GM20431 (cell line): ENCODE data around the gene ASB2.

ENCODE experiments used
- in situ Hi-C: fragments of 300-500 bp; cut with MseI, MboI; formaldehyde crosslinking; loops from one replicate; pipeline ENCODE4 v1.15.0; 2020; ENCODE audit warnings: low sequenced_read_pairs; ENCODE audit not compliant: unreplicated experiment

The ASB2 gene

GRCh38 chr14:93982230-93983007 is 6.0 kb upstream of the ASB2 start:
- in situ Hi-C loops: no loop called here

- in situ Hi-C loops: no loop called here
These were observed 5.2 kb upstream of the ASB2 start for GRCh38 chr14:93981316-93982229.

GRCh38 chr14:93980456-93981201 is 4.3 kb upstream of the ASB2 start:
- in situ Hi-C loops: no loop called here

GRCh38 chr14:93978735-93979134 is 2.4 kb upstream of the ASB2 start:
- in situ Hi-C loops: no loop called here

- in situ Hi-C loops: no loop called here
These were observed 1.6 kb upstream of the ASB2 start for GRCh38 chr14:93977790-93978581.

- in situ Hi-C loops: no loop called here
These were observed 801 bp upstream of the ASB2 start for GRCh38 chr14:93977171-93977570.

- in situ Hi-C loops: no loop called here
These were observed 436 bp downstream of the ASB2 start for GRCh38 chr14:93975791-93976476.

- in situ Hi-C loops: no loop called here
These were observed 1.5 kb downstream of the ASB2 start for GRCh38 chr14:93974833-93975232.

- in situ Hi-C loops: no loop called here
These were observed 2.1 kb downstream of the ASB2 start for GRCh38 chr14:93974299-93974698.

GRCh38 chr14:93973607-93974006 is 2.8 kb downstream of the ASB2 start:
- in situ Hi-C loops: no loop called here

- in situ Hi-C loops: no loop called here
These were observed 3.7 kb downstream of the ASB2 start for GRCh38 chr14:93972618-93973205.

- in situ Hi-C loops: no loop called here
These were observed 4.7 kb downstream of the ASB2 start for GRCh38 chr14:93971635-93972027.

GRCh38 chr14:93970965-93971634 is 5.3 kb downstream of the ASB2 start:
- in situ Hi-C loops: no loop called here

GRCh38 chr14:93970585-93970964 is 5.8 kb downstream of the ASB2 start:
- in situ Hi-C loops: no loop called here

GRCh38 chr14:93969082-93969828 is 7.1 kb downstream of the ASB2 start:
- in situ Hi-C loops: no loop called here

- in situ Hi-C loops: no loop called here
These were observed 8.6 kb downstream of the ASB2 start for GRCh38 chr14:93967637-93968250.

- in situ Hi-C loops: no loop called here
These were observed 10.4 kb downstream of the ASB2 start for GRCh38 chr14:93965946-93966474.
